NB4 (cell line): ENCODE results near the gene ZNF628.
A peak's percentile ranks its signal among the peaks of the same experiment; 100 is the strongest.

Experiments
- DNase-seq: peaks from one replicate; pipeline ENCODE4 v3.0.0; 2010; ENCODE audit warnings: low read depth
- H3K4me3 ChIP-seq: one replicate; pipeline ENCODE4 v1.5.1; 2011; ENCODE audit warnings: mild to moderate bottlenecking, low read depth, low read length, moderate library complexity
- CTCF ChIP-seq: IDR thresholded peaks from one replicate; pipeline ENCODE4 v1.5.1; 2012; ENCODE audit warnings: low read depth, low read length
- MAX ChIP-seq: IDR thresholded peaks from 2 replicates; pipeline ENCODE4 v1.6.1; 2011; ENCODE audit warnings: low read depth, low read length
- MYC ChIP-seq: IDR thresholded peaks from 2 replicates; pipeline ENCODE4 v1.6.1; 2011; ENCODE audit warnings: low read depth, low read length
- POLR2A ChIP-seq: IDR thresholded peaks from 2 replicates; pipeline ENCODE4 v1.6.1; 2011; ENCODE audit warnings: mild to moderate bottlenecking; ENCODE audit not compliant: insufficient read length; ENCODE audit errors: extremely low read depth

The ZNF628 gene

GRCh38 chr19:55476100-55476775 is at the start of gene ZNF628:
Gene ZNF628, plus strand, starts transcription at chr19:55476617. Its CDS starts 3,294 bp downstream, at chr19:55479911.
- DNase-seq, result peak; percentile 96
- TF ChIP-seq MYC (peak; percentile 80; the same call in 1 of the 2 replicates), MAX (peak; percentile 95), POLR2A (peak; percentile 54), CTCF (no peak)
- peak within 1 kb of the TSS; percentile 78 for H3K4me3 ChIP-seq

GRCh38 chr19:55431183-55431582 is 45.2 kb upstream of the ZNF628 start:
- TF ChIP-seq CTCF, result no peak
- TF ChIP-seq POLR2A, result no peak
- no peak for TF ChIP-seq MYC
- no peak for TF ChIP-seq MAX
- H3K4me3 ChIP-seq, result no peak overlapping the region
- no peak for DNase-seq

- no peak overlapping the region for H3K4me3 ChIP-seq
- no peak for TF ChIP-seq MAX
- TF ChIP-seq MYC, result no peak
- TF ChIP-seq POLR2A, result no peak
- no peak for TF ChIP-seq CTCF
- no peak for DNase-seq
Measured at GRCh38 chr19:55432241-55432959, 44.0 kb upstream of the ZNF628 start.

- no peak overlapping the region for H3K4me3 ChIP-seq
- no peak for TF ChIP-seq CTCF
- no peak for TF ChIP-seq POLR2A
- TF ChIP-seq MAX, result no peak
- no peak for TF ChIP-seq MYC
- DNase-seq, result no peak
Measured at GRCh38 chr19:55433292-55433691, 43.1 kb upstream of the ZNF628 start.

- DNase-seq, result no peak
Measured at GRCh38 chr19:55434356-55434919, 42.0 kb upstream of the ZNF628 start.

More at GRCh38 chr19:55434356-55434919, 42.0 kb upstream of the ZNF628 start:
- TF ChIP-seq MAX, result no peak
- TF ChIP-seq CTCF, result no peak
- TF ChIP-seq MYC, result no peak
- no peak overlapping the region for H3K4me3 ChIP-seq
